GM13977 (cell line): ENCODE results near the gene PTGES3L.

ENCODE experiments used
- DNase-seq: peaks from one replicate; pipeline ENCODE4 v3.0.0; 2012; ENCODE audit warnings: low spot score
- CTCF ChIP-seq: IDR thresholded peaks from 2 replicates; pipeline ENCODE4 v1.5.1; 2012; ENCODE audit warnings: mild to moderate bottlenecking, control low read depth; ENCODE audit not compliant: insufficient read depth; ENCODE audit errors: extremely low read depth, missing control alignments
- in situ Hi-C: fragments of 300-500 bp; cut with MboI; formaldehyde crosslinking; loops from one replicate; pipeline ENCODE4 v1.12.0; 2022; ENCODE audit warnings: low sequenced_read_pairs, low pct_unique_long_range_greater_than_20kb, mixed read lengths, inconsistent platforms; ENCODE audit not compliant: unreplicated experiment

Gene PTGES3L

GRCh38 chr17:43018932-43019331 lies 39.1 kb upstream of the PTGES3L start:
- TF ChIP-seq CTCF, result no peak
- DNase-seq, result no peak
- in situ Hi-C loops, result no loop called here

DNA sequence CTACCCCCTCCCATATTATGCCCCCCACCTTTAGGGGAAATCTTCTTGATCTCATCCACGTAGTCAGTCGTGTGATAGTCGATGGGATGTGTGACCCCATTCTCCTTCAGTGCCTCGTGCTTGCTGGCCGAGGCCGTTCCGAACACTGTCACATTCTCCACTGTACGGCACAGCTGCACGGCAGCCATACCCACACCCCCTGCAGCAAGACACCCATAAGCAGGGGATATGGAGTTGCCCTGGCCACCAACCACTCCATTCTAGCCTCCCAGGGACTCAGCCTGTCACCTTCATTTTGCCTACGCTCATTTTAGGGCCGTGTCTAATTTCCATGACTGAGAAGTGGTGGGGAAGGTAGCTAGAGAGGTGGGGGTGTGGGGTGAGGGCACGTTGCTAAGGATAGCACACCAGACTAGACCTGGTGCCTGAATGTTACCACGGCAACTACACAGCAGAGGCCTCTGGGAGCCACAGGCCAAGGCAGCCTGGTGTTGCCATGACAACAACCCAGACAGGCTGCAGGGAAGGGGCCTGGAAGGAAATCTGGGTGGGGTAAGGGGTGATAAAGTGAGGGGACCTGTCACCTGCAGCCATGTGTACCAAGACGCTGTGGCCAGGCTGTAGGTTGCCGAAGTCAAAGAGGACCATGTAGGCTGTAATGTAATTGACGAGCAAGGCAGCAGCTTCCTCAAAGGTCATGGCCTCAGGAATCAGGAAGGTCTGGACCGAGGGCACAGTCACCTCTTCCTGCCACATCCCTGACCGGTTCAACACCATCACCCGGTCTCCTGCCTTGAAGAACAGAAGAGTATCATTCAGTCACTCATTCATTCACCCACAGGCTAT lies 38.4 kb upstream of the PTGES3L start:
- peak; percentile 2 for DNase-seq
- in situ Hi-C loops, result no loop called here
- no peak for TF ChIP-seq CTCF

DNA sequence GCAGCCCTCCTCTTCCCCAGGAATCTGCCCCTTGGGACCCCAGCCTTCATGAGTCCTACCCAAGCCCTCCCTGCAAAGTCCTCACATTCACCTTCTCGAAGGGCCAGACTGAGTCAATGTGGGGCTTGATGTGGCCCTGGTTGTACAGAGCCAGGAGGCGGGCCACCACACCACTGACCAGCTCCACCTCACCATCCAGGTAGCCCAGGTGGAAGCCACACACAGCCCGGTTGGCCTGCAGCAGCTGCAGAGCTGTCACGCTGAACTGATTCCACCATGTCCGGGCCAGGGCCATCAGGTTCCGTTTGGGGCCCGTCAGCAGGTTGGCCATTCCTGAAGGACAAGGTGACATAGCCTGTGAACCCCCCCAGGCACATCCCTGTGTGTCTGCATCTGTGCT lies 36.3 kb upstream of the PTGES3L start:
- DNase-seq, result no peak
- TF ChIP-seq CTCF, result no peak
- in situ Hi-C loops, result no loop called here

DNA sequence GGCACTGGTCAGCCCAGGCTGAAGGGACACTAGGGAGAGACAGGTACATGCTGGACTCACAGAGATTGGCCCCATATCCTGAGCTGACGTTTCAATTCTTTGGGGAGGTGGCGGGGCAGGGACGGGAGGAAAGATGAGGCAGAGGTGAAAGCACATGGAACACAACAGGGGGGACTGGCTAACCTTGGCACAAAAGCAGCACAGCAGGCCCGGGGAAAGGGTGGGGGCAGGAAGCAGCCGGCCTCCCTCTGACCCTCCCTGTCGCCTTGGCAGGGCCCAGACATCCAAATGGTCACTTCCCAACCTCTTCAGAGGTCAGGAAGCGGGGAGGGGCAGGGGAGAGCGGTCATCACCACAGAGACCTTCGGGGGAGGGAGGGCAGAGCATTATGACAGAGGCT lies 35.7 kb upstream of the PTGES3L start:
- TF ChIP-seq CTCF, result no peak

GRCh38 chr17:43014649-43015542 lies 35.0 kb upstream of the PTGES3L start:
- DNase-seq, result no peak
- in situ Hi-C loops, result no loop called here

More for the DNA sequence above, 35.7 kb upstream of the PTGES3L start:
- in situ Hi-C loops, result no loop called here
- no peak for DNase-seq

More at GRCh38 chr17:43014649-43015542, 35.0 kb upstream of the PTGES3L start:
- no peak for TF ChIP-seq CTCF
